Mesothelial cell of epicardium (in vitro differentiated cells): ENCODE measurements around the gene AIMP1. TPM values are rescaled to one million over a fixed set of nuclear protein-coding genes. Genes with fewer than 3 reads are reported as not detected.

Source experiments
- DNase-seq, 2 experiments: peaks; one replicate each; pipeline ENCODE4 v3.0.0; 2021; ENCODE audit warnings: low spot score in 2 of 2; ENCODE audit not compliant: unreplicated experiment in 2 of 2
- H3K27ac Mint-ChIP-seq: 2 replicates; pipeline ENCODE4 v1.8.0; 2021; ENCODE audit warnings: mixed read lengths
- H3K27me3 Mint-ChIP-seq: 2 replicates; pipeline ENCODE4 v1.8.0; 2021; ENCODE audit warnings: low read depth, mixed read lengths
- H3K36me3 Mint-ChIP-seq: 2 replicates; pipeline ENCODE4 v1.8.0; 2021; ENCODE audit warnings: mixed read lengths
- H3K4me1 Mint-ChIP-seq: 2 replicates; pipeline ENCODE4 v1.8.0; 2021; ENCODE audit warnings: mixed read lengths
- H3K4me3 Mint-ChIP-seq: 2 replicates; pipeline ENCODE4 v1.8.0; 2021; ENCODE audit warnings: mild to moderate bottlenecking, moderate library complexity, mixed read lengths
- H3K9me3 Mint-ChIP-seq: 2 replicates; pipeline ENCODE4 v1.8.0; 2021; ENCODE audit warnings: mixed read lengths
- total RNA-seq: library from RNA; stranded (reverse); gene quantifications from 3 replicates; pipeline ENCODE4 v1.2.1, GENCODE V29; 2021
- TF ChIP-seq, protein P1 (sequence below): fragments of 200-600 bp; sonication (generic); IDR thresholded peaks from one replicate; pipeline ENCODE4 v1.5.0; 2021; ENCODE audit warnings: antibody characterized with exemption; ENCODE audit not compliant: unreplicated experiment

AIMP1 gene
- total RNA-seq, 1 donor from 2014 or later, result 44.8 TPM

GRCh38 chr4:106291678-106292077 is 24.7 kb upstream of the AIMP1 start:
- H3K27me3 Mint-ChIP-seq, result no peaks in the 10 kb centered on the region
- no peak overlapping the region for H3K27ac Mint-ChIP-seq
- DNase-seq, result no peak
- H3K4me3 Mint-ChIP-seq, result no peak overlapping the region
- TF ChIP-seq, protein P1, sequence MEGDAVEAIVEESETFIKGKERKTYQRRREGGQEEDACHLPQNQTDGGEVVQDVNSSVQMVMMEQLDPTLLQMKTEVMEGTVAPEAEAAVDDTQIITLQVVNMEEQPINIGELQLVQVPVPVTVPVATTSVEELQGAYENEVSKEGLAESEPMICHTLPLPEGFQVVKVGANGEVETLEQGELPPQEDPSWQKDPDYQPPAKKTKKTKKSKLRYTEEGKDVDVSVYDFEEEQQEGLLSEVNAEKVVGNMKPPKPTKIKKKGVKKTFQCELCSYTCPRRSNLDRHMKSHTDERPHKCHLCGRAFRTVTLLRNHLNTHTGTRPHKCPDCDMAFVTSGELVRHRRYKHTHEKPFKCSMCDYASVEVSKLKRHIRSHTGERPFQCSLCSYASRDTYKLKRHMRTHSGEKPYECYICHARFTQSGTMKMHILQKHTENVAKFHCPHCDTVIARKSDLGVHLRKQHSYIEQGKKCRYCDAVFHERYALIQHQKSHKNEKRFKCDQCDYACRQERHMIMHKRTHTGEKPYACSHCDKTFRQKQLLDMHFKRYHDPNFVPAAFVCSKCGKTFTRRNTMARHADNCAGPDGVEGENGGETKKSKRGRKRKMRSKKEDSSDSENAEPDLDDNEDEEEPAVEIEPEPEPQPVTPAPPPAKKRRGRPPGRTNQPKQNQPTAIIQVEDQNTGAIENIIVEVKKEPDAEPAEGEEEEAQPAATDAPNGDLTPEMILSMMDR, result no peak
- no peaks in the 10 kb centered on the region for H3K4me1 Mint-ChIP-seq
- H3K36me3 Mint-ChIP-seq, result peaks cover 26% of the 10 kb centered on the region
- no peaks in the 10 kb centered on the region for H3K9me3 Mint-ChIP-seq

- Mint-ChIP-seq H3K27me3 (no peaks in the 10 kb centered on the region), H3K27ac (no peak overlapping the region), H3K4me1 (no peaks in the 10 kb centered on the region), H3K36me3 (peaks cover 23% of the 10 kb centered on the region), H3K9me3 (no peaks in the 10 kb centered on the region), H3K4me3 (no peak overlapping the region)
- DNase-seq, result no peak
- TF ChIP-seq, protein P1, result no peak
Measured at GRCh38 chr4:106294062-106294461, 22.3 kb upstream of the AIMP1 start.

GRCh38 chr4:106297245-106298035 is 18.9 kb upstream of the AIMP1 start:
- TF ChIP-seq, protein P1, result no peak
- Mint-ChIP-seq H3K36me3 (peaks cover 26% of the 10 kb centered on the region), H3K9me3 (peaks cover 4% of the 10 kb centered on the region), H3K4me1 (no peaks in the 10 kb centered on the region), H3K4me3 (no peak overlapping the region), H3K27me3 (no peaks in the 10 kb centered on the region), H3K27ac (no peak overlapping the region)
- DNase-seq, result no peak

DNA sequence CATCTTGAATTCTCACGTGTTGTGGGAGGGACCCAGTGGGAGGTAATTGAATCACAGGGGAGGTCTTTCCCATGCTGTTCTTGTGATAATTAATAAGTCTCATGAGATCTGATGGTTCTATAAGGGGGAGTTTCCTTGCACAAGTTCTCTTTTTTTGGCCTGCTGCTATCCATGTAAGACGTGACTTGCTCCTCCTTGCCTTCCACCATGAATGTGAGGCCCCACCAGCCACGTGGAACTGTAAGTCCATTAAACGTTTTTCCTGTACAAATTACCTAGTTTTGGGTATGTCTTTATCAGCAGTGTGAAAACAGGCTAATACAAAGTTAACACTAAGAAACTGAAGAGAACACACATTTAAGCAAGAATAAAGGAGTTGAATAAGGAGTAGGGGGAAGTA is 16.4 kb upstream of the AIMP1 start:
- no peak for DNase-seq
- H3K4me3 Mint-ChIP-seq, result no peak overlapping the region
- H3K27me3 Mint-ChIP-seq, result no peaks in the 10 kb centered on the region
- H3K36me3 Mint-ChIP-seq, result peaks cover 16% of the 10 kb centered on the region
- H3K9me3 Mint-ChIP-seq, result peaks cover 4% of the 10 kb centered on the region
- no peak overlapping the region for H3K27ac Mint-ChIP-seq
- TF ChIP-seq, protein P1, result no peak
- peaks cover 10% of the 10 kb centered on the region for H3K4me1 Mint-ChIP-seq

DNA sequence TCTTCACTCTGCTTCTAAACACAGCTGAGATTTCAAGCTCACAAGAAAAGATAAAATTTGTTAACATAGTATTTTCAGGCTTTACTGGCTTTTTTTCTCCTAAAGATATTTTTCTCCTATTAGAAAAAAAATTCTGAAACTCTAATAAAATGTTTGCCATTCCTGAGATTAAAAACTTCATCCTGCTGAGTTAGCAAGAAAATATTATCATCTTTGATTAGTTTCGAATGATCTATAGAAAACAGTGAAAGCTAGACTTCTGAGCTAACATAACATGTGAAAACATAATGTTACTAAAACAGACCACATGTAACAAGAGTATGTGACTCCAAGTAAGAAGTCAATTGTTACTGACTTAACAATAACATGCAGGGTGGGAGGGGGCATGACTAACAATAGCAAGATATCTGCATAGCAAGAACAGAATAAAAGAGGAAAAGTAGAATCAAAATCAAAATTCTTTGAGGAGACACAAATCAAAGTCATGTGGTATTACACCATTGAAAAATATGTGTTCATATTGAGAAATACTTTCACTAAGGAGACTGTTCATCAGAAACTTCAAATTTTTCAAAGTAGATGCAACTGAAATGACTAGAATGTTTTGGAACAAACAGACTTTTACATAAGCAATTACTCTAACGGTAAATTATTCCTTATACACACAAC is 14.8 kb upstream of the AIMP1 start:
- no peak overlapping the region for H3K4me3 Mint-ChIP-seq
- peaks cover 9% of the 10 kb centered on the region for H3K36me3 Mint-ChIP-seq
- TF ChIP-seq, protein P1, result no peak
- H3K27me3 Mint-ChIP-seq, result no peaks in the 10 kb centered on the region
- H3K27ac Mint-ChIP-seq, result no peak overlapping the region
- H3K4me1 Mint-ChIP-seq, result peaks cover 10% of the 10 kb centered on the region
- H3K9me3 Mint-ChIP-seq, result peaks cover 4% of the 10 kb centered on the region
- no peak for DNase-seq
